NCI-H2196 (cell line): ENCODE measurements around the gene SLC28A3.
A peak's percentile ranks its signal among the peaks of the same experiment; 100 is the strongest.

ENCODE experiments used
- DNase-seq: peaks from one replicate; lab custom pipeline; 2025; ENCODE audit not compliant: unreplicated experiment; lab: John Stamatoyannopoulos, UW

SLC28A3 gene

GRCh38 chr9:84343111-84343521 is 2.6 kb upstream of the SLC28A3 start:
- no peak for DNase-seq

- no peak for DNase-seq
Observed at GRCh38 chr9:84339962-84340361, 596 bp downstream of the SLC28A3 start.

GRCh38 chr9:84339503-84339902 is 1.1 kb downstream of the SLC28A3 start:
- DNase-seq = no peak

- DNase-seq = no peak
Observed at GRCh38 chr9:84338792-84339191, 1.8 kb downstream of the SLC28A3 start.

GRCh38 chr9:84337252-84337651 is 3.3 kb downstream of the SLC28A3 start:
- DNase-seq = no peak

- no peak for DNase-seq
Observed at GRCh38 chr9:84331119-84331809, 9.3 kb downstream of the SLC28A3 start.

- no peak for DNase-seq
Observed at GRCh38 chr9:84330246-84330645, 10.3 kb downstream of the SLC28A3 start.

GRCh38 chr9:84327184-84327583 is 13.4 kb downstream of the SLC28A3 start:
- no peak for DNase-seq

- DNase-seq = no peak
Observed at GRCh38 chr9:84325347-84325973, 15.1 kb downstream of the SLC28A3 start.

- DNase-seq = no peak
Observed at GRCh38 chr9:84324811-84325210, 15.7 kb downstream of the SLC28A3 start.

- DNase-seq = no peak
Observed at GRCh38 chr9:84323858-84324257, 16.7 kb downstream of the SLC28A3 start.

GRCh38 chr9:84322828-84323227 is 17.7 kb downstream of the SLC28A3 start:
- no peak for DNase-seq

GRCh38 chr9:84320231-84320630 is 20.3 kb downstream of the SLC28A3 start:
- DNase-seq = no peak

GRCh38 chr9:84319632-84320031 is 20.9 kb downstream of the SLC28A3 start:
- no peak for DNase-seq

GRCh38 chr9:84318981-84319380 is 21.6 kb downstream of the SLC28A3 start:
- no peak for DNase-seq

- DNase-seq = no peak
Observed at GRCh38 chr9:84317563-84317962, 23.0 kb downstream of the SLC28A3 start.

GRCh38 chr9:84315278-84315877 is 25.2 kb downstream of the SLC28A3 start:
- peak; percentile 69 for DNase-seq

GRCh38 chr9:84314306-84314705 is 26.3 kb downstream of the SLC28A3 start:
- no peak for DNase-seq

- no peak for DNase-seq
Observed at GRCh38 chr9:84310883-84311282, 29.7 kb downstream of the SLC28A3 start.

GRCh38 chr9:84305497-84306131 is 34.9 kb downstream of the SLC28A3 start:
- DNase-seq = no peak

- DNase-seq = no peak
Observed at GRCh38 chr9:84304166-84304565, 36.4 kb downstream of the SLC28A3 start.

- DNase-seq = no peak
Observed at GRCh38 chr9:84303061-84303460, 37.5 kb downstream of the SLC28A3 start.
